ENCODE data around the gene ADGRA1.
A peak's percentile ranks its signal among the peaks of the same experiment; 100 is the strongest.

The ADGRA1 gene

GRCh38 chr10:133042816-133043215 lies 44.9 kb upstream of the ADGRA1 start (continued):
- TF ChIP-seq HOXC10 (CRISPR knock-in tag; IDR thresholded peaks at IDR 0.05) (no peak), ZNF311 (tag by site-specific recombination; IDR thresholded peaks at IDR 0.05; ENCODE audit: borderline replicate concordance) (no peak), ZNF157 (tag by site-specific recombination; IDR thresholded peaks at IDR 0.05) (no peak), ZNF266 (tag by site-specific recombination; IDR thresholded peaks at IDR 0.05; ENCODE audit: low read depth) (no peak)
- TF ChIP-seq, protein P1, sequence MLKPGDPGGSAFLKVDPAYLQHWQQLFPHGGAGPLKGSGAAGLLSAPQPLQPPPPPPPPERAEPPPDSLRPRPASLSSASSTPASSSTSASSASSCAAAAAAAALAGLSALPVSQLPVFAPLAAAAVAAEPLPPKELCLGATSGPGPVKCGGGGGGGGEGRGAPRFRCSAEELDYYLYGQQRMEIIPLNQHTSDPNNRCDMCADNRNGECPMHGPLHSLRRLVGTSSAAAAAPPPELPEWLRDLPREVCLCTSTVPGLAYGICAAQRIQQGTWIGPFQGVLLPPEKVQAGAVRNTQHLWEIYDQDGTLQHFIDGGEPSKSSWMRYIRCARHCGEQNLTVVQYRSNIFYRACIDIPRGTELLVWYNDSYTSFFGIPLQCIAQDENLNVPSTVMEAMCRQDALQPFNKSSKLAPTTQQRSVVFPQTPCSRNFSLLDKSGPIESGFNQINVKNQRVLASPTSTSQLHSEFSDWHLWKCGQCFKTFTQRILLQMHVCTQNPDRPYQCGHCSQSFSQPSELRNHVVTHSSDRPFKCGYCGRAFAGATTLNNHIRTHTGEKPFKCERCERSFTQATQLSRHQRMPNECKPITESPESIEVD (tag by site-specific recombination; IDR thresholded peaks at IDR 0.05) = no peak
- TF ChIP-seq, protein P2, sequence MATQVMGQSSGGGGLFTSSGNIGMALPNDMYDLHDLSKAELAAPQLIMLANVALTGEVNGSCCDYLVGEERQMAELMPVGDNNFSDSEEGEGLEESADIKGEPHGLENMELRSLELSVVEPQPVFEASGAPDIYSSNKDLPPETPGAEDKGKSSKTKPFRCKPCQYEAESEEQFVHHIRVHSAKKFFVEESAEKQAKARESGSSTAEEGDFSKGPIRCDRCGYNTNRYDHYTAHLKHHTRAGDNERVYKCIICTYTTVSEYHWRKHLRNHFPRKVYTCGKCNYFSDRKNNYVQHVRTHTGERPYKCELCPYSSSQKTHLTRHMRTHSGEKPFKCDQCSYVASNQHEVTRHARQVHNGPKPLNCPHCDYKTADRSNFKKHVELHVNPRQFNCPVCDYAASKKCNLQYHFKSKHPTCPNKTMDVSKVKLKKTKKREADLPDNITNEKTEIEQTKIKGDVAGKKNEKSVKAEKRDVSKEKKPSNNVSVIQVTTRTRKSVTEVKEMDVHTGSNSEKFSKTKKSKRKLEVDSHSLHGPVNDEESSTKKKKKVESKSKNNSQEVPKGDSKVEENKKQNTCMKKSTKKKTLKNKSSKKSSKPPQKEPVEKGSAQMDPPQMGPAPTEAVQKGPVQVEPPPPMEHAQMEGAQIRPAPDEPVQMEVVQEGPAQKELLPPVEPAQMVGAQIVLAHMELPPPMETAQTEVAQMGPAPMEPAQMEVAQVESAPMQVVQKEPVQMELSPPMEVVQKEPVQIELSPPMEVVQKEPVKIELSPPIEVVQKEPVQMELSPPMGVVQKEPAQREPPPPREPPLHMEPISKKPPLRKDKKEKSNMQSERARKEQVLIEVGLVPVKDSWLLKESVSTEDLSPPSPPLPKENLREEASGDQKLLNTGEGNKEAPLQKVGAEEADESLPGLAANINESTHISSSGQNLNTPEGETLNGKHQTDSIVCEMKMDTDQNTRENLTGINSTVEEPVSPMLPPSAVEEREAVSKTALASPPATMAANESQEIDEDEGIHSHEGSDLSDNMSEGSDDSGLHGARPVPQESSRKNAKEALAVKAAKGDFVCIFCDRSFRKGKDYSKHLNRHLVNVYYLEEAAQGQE (tag by site-specific recombination; IDR thresholded peaks at IDR 0.05) = no peak

DNA sequence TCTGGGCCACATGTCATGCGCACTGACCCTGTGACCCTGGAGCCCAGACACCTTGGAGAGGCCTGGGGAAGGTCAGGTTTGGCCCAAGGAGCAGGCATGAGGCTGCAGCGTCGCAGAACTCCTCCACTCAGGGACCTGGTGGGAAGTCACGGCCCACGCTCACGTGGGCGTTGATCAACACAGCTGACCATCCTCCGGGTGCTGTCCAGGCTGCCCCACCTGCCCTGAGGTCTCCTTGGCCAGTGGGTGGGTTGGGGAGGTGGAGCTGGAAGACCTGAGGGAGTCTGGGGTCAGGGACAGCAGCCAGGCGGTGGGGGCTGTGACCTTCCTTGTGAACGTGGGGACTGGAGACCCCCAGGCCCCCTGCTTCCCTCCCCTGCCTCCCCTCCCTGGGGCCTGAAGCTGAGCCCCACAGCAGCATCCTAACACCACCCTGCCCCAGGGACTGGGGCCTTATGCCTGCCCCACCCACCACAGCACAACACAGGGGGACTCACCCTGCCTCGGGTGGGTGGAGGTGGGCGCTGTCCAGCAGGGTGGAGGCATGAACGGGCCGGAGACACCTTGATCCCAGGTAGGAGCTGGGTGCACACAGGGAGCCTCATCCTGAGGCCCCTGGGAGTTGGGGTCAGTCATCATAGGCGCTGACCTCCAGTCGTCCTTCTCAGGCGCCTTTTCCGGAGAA lies 44.0 kb upstream of the ADGRA1 start:
- Histone ChIP-seq H3K36me3 (ENCODE audit: control insufficient read depth in 2 of 2, insufficient read depth in 1 of 2, low read length in 2 of 2) (no peaks in the 10 kb centered on the region), H3K9me3 (ENCODE audit: control insufficient read depth, insufficient read depth, low read depth, low read length) (no peaks in the 10 kb centered on the region), H3K4me3 (ENCODE audit: low read depth, low read length) (no peak overlapping the region), H3K27ac (ENCODE audit: extremely low read depth, low read depth, low read length) (no peak overlapping the region), H3K4me1 (ENCODE audit: control insufficient read depth, insufficient read depth, low read length) (no peaks in the 10 kb centered on the region)
- ChIA-PET CTCF (no interaction called here), POLR2A (no interaction called here)
- TF ChIP-seq ZNF157 (tag by site-specific recombination; IDR thresholded peaks at IDR 0.05) = no peak
- TF ChIP-seq, protein P2 (tag by site-specific recombination; IDR thresholded peaks at IDR 0.05) = peak; percentile 63
- 0 out of 2 replicates have a peak, but pooled peaks have one; percentile 31 for TF ChIP-seq KLF1 (tag by site-specific recombination; IDR thresholded peaks at IDR 0.05)
- TF ChIP-seq, protein P3, sequence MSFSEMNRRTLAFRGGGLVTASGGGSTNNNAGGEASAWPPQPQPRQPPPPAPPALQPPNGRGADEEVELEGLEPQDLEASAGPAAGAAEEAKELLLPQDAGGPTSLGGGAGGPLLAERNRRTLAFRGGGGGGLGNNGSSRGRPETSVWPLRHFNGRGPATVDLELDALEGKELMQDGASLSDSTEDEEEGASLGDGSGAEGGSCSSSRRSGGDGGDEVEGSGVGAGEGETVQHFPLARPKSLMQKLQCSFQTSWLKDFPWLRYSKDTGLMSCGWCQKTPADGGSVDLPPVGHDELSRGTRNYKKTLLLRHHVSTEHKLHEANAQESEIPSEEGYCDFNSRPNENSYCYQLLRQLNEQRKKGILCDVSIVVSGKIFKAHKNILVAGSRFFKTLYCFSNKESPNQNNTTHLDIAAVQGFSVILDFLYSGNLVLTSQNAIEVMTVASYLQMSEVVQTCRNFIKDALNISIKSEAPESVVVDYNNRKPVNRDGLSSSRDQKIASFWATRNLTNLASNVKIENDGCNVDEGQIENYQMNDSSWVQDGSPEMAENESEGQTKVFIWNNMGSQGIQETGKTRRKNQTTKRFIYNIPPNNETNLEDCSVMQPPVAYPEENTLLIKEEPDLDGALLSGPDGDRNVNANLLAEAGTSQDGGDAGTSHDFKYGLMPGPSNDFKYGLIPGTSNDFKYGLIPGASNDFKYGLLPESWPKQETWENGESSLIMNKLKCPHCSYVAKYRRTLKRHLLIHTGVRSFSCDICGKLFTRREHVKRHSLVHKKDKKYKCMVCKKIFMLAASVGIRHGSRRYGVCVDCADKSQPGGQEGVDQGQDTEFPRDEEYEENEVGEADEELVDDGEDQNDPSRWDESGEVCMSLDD (tag by site-specific recombination; IDR thresholded peaks at IDR 0.05) = no peak
- TF ChIP-seq ZFHX2 (tag by site-specific recombination; conservative IDR thresholded peaks at IDR 0.05) = peak; percentile 60
- TF ChIP-seq ZSCAN4 (tag by site-specific recombination; IDR thresholded peaks at IDR 0.05) = no peak
- peak; percentile 72 for TF ChIP-seq EGR2 (tag by site-specific recombination; IDR thresholded peaks at IDR 0.05; ENCODE audit: low read depth)
